IMR-90 (cell line): ENCODE measurements around the gene SEMA6A. TPM values are rescaled to one million over a fixed set of nuclear protein-coding genes. Genes with fewer than 3 reads are reported as not detected.

ENCODE experiments used
- ATAC-seq: fragments of 200-7000 bp; cut with Tn5 transposase; 2 replicates; pipeline ENCODE4 v1.9.1; 2020; ENCODE audit warnings: low read depth, mild to moderate bottlenecking, moderate library complexity
- BruUV-seq: library from RNA; stranded (reverse); fragments of 400-500 nt; replicated peaks from 2 replicates; lab custom pipeline; 2021; lab: Mats Ljungman, UMichigan
- CTCF ChIA-PET: fragments of 300-600 bp; formaldehyde crosslinking; extraction: SDS; loops from one replicate; lab custom pipeline; 2021; ENCODE audit warnings: antibody characterized with exemption; lab: Yijun Ruan, JAX
- POLR2A ChIA-PET: fragments of 300-600 bp; sonication (Branson Sonifier 250); formaldehyde crosslinking; loops from one replicate; lab custom pipeline; 2022; ENCODE audit warnings: antibody characterized with exemption; ENCODE audit not compliant: unreplicated experiment; lab: Charles Lee
- DNase-seq: peaks from one replicate; pipeline ENCODE4 v3.0.0; 2013
- H2AFZ ChIP-seq: replicated peaks from 2 replicates; pipeline ENCODE3; 2013; ENCODE audit warnings: low read length, mild to moderate bottlenecking; ENCODE audit not compliant: poor library complexity
- H2AK5ac ChIP-seq: 2 replicates; pipeline ENCODE4 v1.6.1; 2013; ENCODE audit warnings: low read depth, low read length, inconsistent platforms
- H2AK9ac ChIP-seq: replicated peaks from 2 replicates; pipeline ENCODE3; 2013; ENCODE audit warnings: mild to moderate bottlenecking, low read depth, low read length, moderate library complexity; ENCODE audit not compliant: poor library complexity
- H2BK120ac ChIP-seq: 2 replicates; pipeline ENCODE4 v1.6.1; 2013; ENCODE audit warnings: low read depth, low read length, inconsistent platforms
- H2BK15ac ChIP-seq: 3 replicates; pipeline ENCODE4 v1.6.1; 2013; ENCODE audit warnings: low read depth, low read length, inconsistent platforms
- H2BK20ac ChIP-seq: 2 replicates; pipeline ENCODE4 v1.6.1; 2013; ENCODE audit warnings: low read depth, mild to moderate bottlenecking, inconsistent platforms, low read length, moderate library complexity
- H2BK5ac ChIP-seq: 2 replicates; pipeline ENCODE4 v1.6.1; 2013; ENCODE audit warnings: mild to moderate bottlenecking, low read depth, low read length, inconsistent platforms; ENCODE audit not compliant: poor library complexity, severe bottlenecking
- H3K14ac ChIP-seq: replicated peaks from 2 replicates; pipeline ENCODE4 v1.6.1; 2013; ENCODE audit warnings: low read depth, low read length, inconsistent platforms
- H3K18ac ChIP-seq: 2 replicates; pipeline ENCODE4 v1.6.1; 2013; ENCODE audit warnings: low read depth, low read length, control low read depth
- H3K23ac ChIP-seq: 2 replicates; pipeline ENCODE4 v1.6.1; 2013; ENCODE audit warnings: low read depth, low read length, inconsistent platforms
- H3K27ac ChIP-seq: 2 replicates; pipeline ENCODE4 v1.5.1; 2013; ENCODE audit warnings: mild to moderate bottlenecking, control low read depth, low read length; ENCODE audit not compliant: insufficient read depth
- H3K27me3 ChIP-seq: 2 replicates; pipeline ENCODE4 v1.6.1; 2013; ENCODE audit warnings: low read length; ENCODE audit not compliant: control insufficient read depth, insufficient read depth
- H3K36me3 ChIP-seq: 2 replicates; pipeline ENCODE4 v1.6.1; 2013; ENCODE audit warnings: low read length, mixed read lengths; ENCODE audit not compliant: control insufficient read depth, insufficient read depth
- H3K4ac ChIP-seq: 2 replicates; pipeline ENCODE4 v1.6.1; 2013; ENCODE audit warnings: low read depth, low read length, inconsistent platforms
- H3K4me1 ChIP-seq: 2 replicates; pipeline ENCODE4 v1.6.1; 2013; ENCODE audit warnings: low read length, mixed read lengths; ENCODE audit not compliant: control insufficient read depth, insufficient read depth
- H3K4me2 ChIP-seq: 2 replicates; pipeline ENCODE4 v1.6.1; 2013; ENCODE audit warnings: low read depth, mild to moderate bottlenecking, control low read depth, low read length, moderate library complexity
- H3K4me3 ChIP-seq: 2 replicates; pipeline ENCODE4 v1.5.1; 2013; ENCODE audit warnings: low read depth, mild to moderate bottlenecking, control low read depth, low read length, moderate library complexity; ENCODE audit not compliant: insufficient read depth
- H3K56ac ChIP-seq: 2 replicates; pipeline ENCODE4 v1.6.1; 2013; ENCODE audit warnings: low read length, inconsistent platforms; ENCODE audit not compliant: insufficient read depth; ENCODE audit errors: extremely low read depth
- H3K79me1 ChIP-seq, 2 experiments: 2 replicates each; pipeline ENCODE4 v1.6.1; 2013; ENCODE audit warnings: low read length in 2 of 2, inconsistent platforms in 1 of 2, low read depth in 1 of 2
- H3K9ac ChIP-seq: 2 replicates; pipeline ENCODE4 v1.6.1; 2013; ENCODE audit warnings: low read depth, low read length, control low read depth
- H3K9me1 ChIP-seq: 2 replicates; pipeline ENCODE4 v1.6.1; 2013; ENCODE audit warnings: low read length, inconsistent platforms; ENCODE audit not compliant: insufficient read depth
- H3K9me3 ChIP-seq: 2 replicates; pipeline ENCODE4 v1.6.1; 2013; ENCODE audit warnings: low read length; ENCODE audit not compliant: control insufficient read depth, insufficient read depth
- H4K20me1 ChIP-seq: 2 replicates; pipeline ENCODE4 v1.6.1; 2013; ENCODE audit warnings: low read length, inconsistent platforms; ENCODE audit not compliant: insufficient read depth
- H4K5ac ChIP-seq: 2 replicates; pipeline ENCODE4 v1.6.1; 2013; ENCODE audit warnings: mild to moderate bottlenecking, low read depth, low read length, control low read depth
- H4K8ac ChIP-seq, 2 experiments: 2 replicates each; pipeline ENCODE4 v1.6.1; 2013; ENCODE audit warnings: low read depth in 2 of 2, low read length in 2 of 2, control low read depth in 1 of 2, inconsistent platforms in 1 of 2
- H4K91ac ChIP-seq: 2 replicates; pipeline ENCODE4 v1.6.1; 2013; ENCODE audit warnings: low read depth, low read length, inconsistent platforms; ENCODE audit not compliant: insufficient read depth
- BHLHE40 ChIP-seq: fragments of 150-350 bp; IDR thresholded peaks from 2 replicates; pipeline ENCODE4 v1.6.1; 2016; ENCODE audit warnings: mild to moderate bottlenecking, low read depth, low read length
- CEBPB ChIP-seq: IDR thresholded peaks from 2 replicates; pipeline ENCODE4 v1.6.1; 2012; ENCODE audit warnings: low read depth, low read length, improper control_type of control experiment
- CHD1 ChIP-seq: IDR thresholded peaks from 2 replicates; pipeline ENCODE4 v1.6.1; 2012; ENCODE audit warnings: low read depth, low read length, improper control_type of control experiment
- CTCF ChIP-seq: conservative IDR thresholded peaks from 2 replicates; pipeline ENCODE4 v1.5.1; 2012; ENCODE audit warnings: mild to moderate bottlenecking, low read depth, low read length, improper control_type of control experiment
- ELK1 ChIP-seq: fragments of 150-350 bp; IDR thresholded peaks from 2 replicates; pipeline ENCODE4 v1.6.1; 2016; ENCODE audit warnings: low read depth, mild to moderate bottlenecking, low read length, moderate library complexity, borderline replicate concordance
- FOS ChIP-seq: fragments of 150-350 bp; IDR thresholded peaks from 2 replicates; pipeline ENCODE4 v1.6.1; 2016; ENCODE audit warnings: low read depth, low read length
- MAFK ChIP-seq: IDR thresholded peaks from 2 replicates; pipeline ENCODE4 v1.6.1; 2012; ENCODE audit warnings: low read depth, low read length, improper control_type of control experiment
- MAZ ChIP-seq: IDR thresholded peaks from 2 replicates; pipeline ENCODE4 v1.6.1; 2012; ENCODE audit warnings: low read depth, mild to moderate bottlenecking, low read length, improper control_type of control experiment, moderate library complexity, borderline replicate concordance
- MXI1 ChIP-seq: IDR thresholded peaks from 2 replicates; pipeline ENCODE4 v1.6.1; 2012; ENCODE audit warnings: low read depth, mild to moderate bottlenecking, low read length, moderate library complexity, borderline replicate concordance
- NFE2L2 ChIP-seq: fragments of 150-350 bp; IDR thresholded peaks from 2 replicates; pipeline ENCODE4 v1.6.1; 2016; ENCODE audit warnings: low read depth, mild to moderate bottlenecking, low read length
- POLR2A ChIP-seq: IDR thresholded peaks from 2 replicates; pipeline ENCODE4 v1.6.1; 2012; ENCODE audit warnings: mild to moderate bottlenecking, low read depth, low read length
- RAD21 ChIP-seq: IDR thresholded peaks from 2 replicates; pipeline ENCODE4 v1.6.1; 2012; ENCODE audit warnings: low read length, improper control_type of control experiment
- RCOR1 ChIP-seq: IDR thresholded peaks from 2 replicates; pipeline ENCODE4 v1.6.1; 2012; ENCODE audit warnings: mild to moderate bottlenecking, low read length, improper control_type of control experiment; ENCODE audit not compliant: insufficient replicate concordance
- RFX5 ChIP-seq: IDR thresholded peaks from 2 replicates; pipeline ENCODE4 v1.8.0; 2012; ENCODE audit warnings: low read depth, mild to moderate bottlenecking, low read length, moderate library complexity
- SMC3 ChIP-seq: fragments of 150-350 bp; IDR thresholded peaks from 2 replicates; pipeline ENCODE4 v1.6.1; 2016; ENCODE audit warnings: low read depth, mild to moderate bottlenecking, antibody characterized with exemption, low read length, moderate library complexity
- WGBS, 2 experiments: methylation state at CpG; one replicate each; pipeline versions ENCODE4 v1.1.5 to v1.1.7; 2013; ENCODE audit warnings: missing lambda C conversion rate in 2 of 2; ENCODE audit not compliant: insufficient read length in 1 of 2; ENCODE audit errors: extremely low coverage in 2 of 2; 5-methylcytosine and 5-hydroxymethylcytosine counted together
- dilution Hi-C: fragments of 300-500 bp; cut with HindIII; formaldehyde crosslinking; loops from one replicate; pipeline ENCODE4 v1.14.3; 2018; ENCODE audit warnings: low sequenced_read_pairs; ENCODE audit not compliant: unreplicated experiment
- in situ Hi-C: fragments of 300-500 bp; cut with MboI; formaldehyde crosslinking; loops from 3 replicates; pipeline ENCODE4 v1.14.3; 2019; ENCODE audit warnings: low sequenced_read_pairs, inconsistent platforms, mixed read lengths
- intact Hi-C: fragments of 100-400 bp; cut with micrococcal nuclease; formaldehyde crosslinking; loops from 2 replicates; pipeline ENCODE4 v1.10.0; 2022
- polyA plus RNA-seq, 3 experiments: library from polyadenylated mRNA; depleted of rRNA; stranded (reverse); fragments of >200 nt; gene quantifications; 2 replicates each; pipeline ENCODE4 v1.2.3, GENCODE V29; 2012; ENCODE audit warnings: low replicate concordance in 1 of 3
- total RNA-seq: library from RNA; depleted of rRNA; stranded (reverse); fragments of >200 nt; gene quantifications from 2 replicates; pipeline ENCODE4 v1.2.3, GENCODE V29; 2012
- TF ChIP-seq, protein P1 (sequence below): fragments of 150-350 bp; IDR thresholded peaks from 2 replicates; pipeline ENCODE4 v1.6.1; 2017; ENCODE audit warnings: mild to moderate bottlenecking, antibody characterized with exemption, low read length, low read depth

The SEMA6A gene
- total and polyA plus RNA-seq, 2 of the 4 experiments (the other 2 are of a cell fraction), result 0.27 to 0.36 TPM

- Histone ChIP-seq H3K27ac (no peak overlapping the region), H3K4me1 (no peaks in the 10 kb centered on the region), H3K27me3 (no peaks in the 10 kb centered on the region), H3K9me3 (no peaks in the 10 kb centered on the region), H3K9me1 (no peaks in the 10 kb centered on the region), H3K79me1 (no peaks in the 10 kb centered on the region), H3K36me3 (no peaks in the 10 kb centered on the region), H2BK5ac (no peak overlapping the region), H3K18ac (no peak overlapping the region), H3K56ac (no peak overlapping the region), H2BK120ac (no peak overlapping the region), H3K4ac (no peak overlapping the region), H2AK9ac (no peak overlapping the region), H3K4me2 (no peak overlapping the region), H4K91ac (no peak overlapping the region), H4K5ac (no peak overlapping the region), H2BK20ac (no peak overlapping the region), H3K23ac (no peak overlapping the region), H4K20me1 (no peaks in the 10 kb centered on the region), H3K4me3 (no peak overlapping the region), H2AK5ac (no peak overlapping the region), H3K14ac (no peak overlapping the region), H4K8ac (no peak overlapping the region), H2BK15ac (no peak overlapping the region), H3K9ac (no peak overlapping the region), H2AFZ (no peak overlapping the region)
- no TSS peak for BruUV-seq
- ATAC-seq, result no peak
- WGBS, 2 experiments, result no CpG with 5 or more reads among the region's 3 CpGs
- intact Hi-C loops, result no loop called here
- ChIA-PET POLR2A (interaction anchor here (0.6 kb wide), 1 partner anchor 329 kb away, joined by 11 read pairs; no protein-coding TSS in a partner anchor), CTCF (no interaction called here)
- in situ Hi-C loops, result no loop called here
- DNase-seq, result no peak
- TF ChIP-seq CHD1 (no peak), RAD21 (no peak), CTCF (no peak), NFE2L2 (no peak), MAZ (no peak), BHLHE40 (no peak), MAFK (no peak), MXI1 (no peak), ELK1 (no peak), RFX5 (no peak), POLR2A (no peak), CEBPB (no peak), FOS (no peak), RCOR1 (no peak), SMC3 (no peak)
- TF ChIP-seq, protein P1, sequence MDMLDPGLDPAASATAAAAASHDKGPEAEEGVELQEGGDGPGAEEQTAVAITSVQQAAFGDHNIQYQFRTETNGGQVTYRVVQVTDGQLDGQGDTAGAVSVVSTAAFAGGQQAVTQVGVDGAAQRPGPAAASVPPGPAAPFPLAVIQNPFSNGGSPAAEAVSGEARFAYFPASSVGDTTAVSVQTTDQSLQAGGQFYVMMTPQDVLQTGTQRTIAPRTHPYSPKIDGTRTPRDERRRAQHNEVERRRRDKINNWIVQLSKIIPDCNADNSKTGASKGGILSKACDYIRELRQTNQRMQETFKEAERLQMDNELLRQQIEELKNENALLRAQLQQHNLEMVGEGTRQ, result no peak
- dilution Hi-C loops, result no loop called here
Observed at GRCh38 chr5:116465411-116465810, 109.2 kb downstream of the SEMA6A start.
